C4-2B (cell line): ENCODE results near the gene SLC27A2.

ENCODE experiments used
- CTCF ChIP-seq: fragments of 450-650 bp; conservative IDR thresholded peaks from 2 replicates; pipeline ENCODE4 v1.5.1; 2017; ENCODE audit warnings: mild to moderate bottlenecking
- ZFX ChIP-seq: fragments of 450-650 bp; IDR thresholded peaks from 2 replicates; pipeline ENCODE4 v1.6.1; 2017

GRCh38 chr15:50232791-50233190 is 50.8 kb downstream of the SLC27A2 start:
- TF ChIP-seq CTCF = no peak
- no peak for TF ChIP-seq ZFX
